Stimulated activated naive CD8-positive, alpha-beta T cell treated with anti-CD3 and anti-CD28 coated beads, Interleukin-15, Interleukin-2, amounts not matched to agents 100 ng/mL and 50 ng/mL, for 24 hours (primary cell): ENCODE data around the gene PGA4.
"Not testable (repeated sequence)": the region's sequence is repeated elsewhere in the genome, so short reads cannot be mapped to it uniquely, and the experiment has no call there.

Experiments
- H3K27ac Mint-ChIP-seq: one replicate; pipeline ENCODE4 v1.8.0; 2021; ENCODE audit warnings: mild to moderate bottlenecking, mixed read lengths
- H3K27me3 Mint-ChIP-seq: one replicate; pipeline ENCODE4 v1.8.0; 2021; ENCODE audit warnings: mixed read lengths
- H3K36me3 Mint-ChIP-seq: one replicate; pipeline ENCODE4 v1.8.0; 2021; ENCODE audit warnings: low read depth, mixed read lengths
- H3K4me1 Mint-ChIP-seq: one replicate; pipeline ENCODE4 v1.8.0; 2021; ENCODE audit warnings: low read depth, mixed read lengths
- H3K4me3 Mint-ChIP-seq: one replicate; pipeline ENCODE4 v1.8.0; 2021; ENCODE audit warnings: mild to moderate bottlenecking, mixed read lengths
- H3K9me3 Mint-ChIP-seq: one replicate; pipeline ENCODE4 v1.8.0; 2021; ENCODE audit warnings: mixed read lengths

Gene PGA4

GRCh38 chr11:61226457-61227137, 4.5 kb downstream of the PGA4 start:
- not testable (repeated sequence) for H3K4me3 Mint-ChIP-seq, H3K36me3 Mint-ChIP-seq, H3K27me3 Mint-ChIP-seq, H3K9me3 Mint-ChIP-seq, H3K4me1 Mint-ChIP-seq, H3K27ac Mint-ChIP-seq

GRCh38 chr11:61229458-61229857, 7.3 kb downstream of the PGA4 start:
- H3K27me3 Mint-ChIP-seq, H3K9me3 Mint-ChIP-seq, H3K4me3 Mint-ChIP-seq, H3K36me3 Mint-ChIP-seq, H3K4me1 Mint-ChIP-seq, H3K27ac Mint-ChIP-seq: not testable (repeated sequence)

- not testable (repeated sequence) for H3K36me3 Mint-ChIP-seq, H3K27ac Mint-ChIP-seq, H3K9me3 Mint-ChIP-seq, H3K4me3 Mint-ChIP-seq, H3K27me3 Mint-ChIP-seq, H3K4me1 Mint-ChIP-seq
Observed at GRCh38 chr11:61231033-61231432, 8.9 kb downstream of the PGA4 start.

GRCh38 chr11:61231585-61231984, 9.4 kb downstream of the PGA4 start:
- H3K9me3 Mint-ChIP-seq, H3K36me3 Mint-ChIP-seq, H3K4me1 Mint-ChIP-seq, H3K27me3 Mint-ChIP-seq, H3K27ac Mint-ChIP-seq, H3K4me3 Mint-ChIP-seq: not testable (repeated sequence)

GRCh38 chr11:61232548-61233145, 10.5 kb downstream of the PGA4 start:
- H3K9me3 Mint-ChIP-seq, H3K36me3 Mint-ChIP-seq, H3K27ac Mint-ChIP-seq, H3K27me3 Mint-ChIP-seq, H3K4me1 Mint-ChIP-seq, H3K4me3 Mint-ChIP-seq: not testable (repeated sequence)

- H3K9me3 Mint-ChIP-seq, H3K4me3 Mint-ChIP-seq, H3K4me1 Mint-ChIP-seq, H3K27me3 Mint-ChIP-seq, H3K27ac Mint-ChIP-seq, H3K36me3 Mint-ChIP-seq: not testable (repeated sequence)
Observed at GRCh38 chr11:61237130-61237529, 15.0 kb downstream of the PGA4 start.

GRCh38 chr11:61240288-61240687, 18.1 kb downstream of the PGA4 start:
- not testable (repeated sequence) for H3K27me3 Mint-ChIP-seq, H3K9me3 Mint-ChIP-seq, H3K4me3 Mint-ChIP-seq, H3K36me3 Mint-ChIP-seq, H3K4me1 Mint-ChIP-seq, H3K27ac Mint-ChIP-seq

- not testable (repeated sequence) for H3K36me3 Mint-ChIP-seq, H3K9me3 Mint-ChIP-seq, H3K4me1 Mint-ChIP-seq, H3K27ac Mint-ChIP-seq, H3K4me3 Mint-ChIP-seq, H3K27me3 Mint-ChIP-seq
Observed at GRCh38 chr11:61240875-61241274, 18.7 kb downstream of the PGA4 start, which contains the start of gene PGA5. TSS of gene PGA5 (plus strand) at chr11:61241175. CDS start at chr11:61241227, 52 bp downstream.

GRCh38 chr11:61241526-61241925, 19.4 kb downstream of the PGA4 start:
- not testable (repeated sequence) for H3K27ac Mint-ChIP-seq, H3K9me3 Mint-ChIP-seq, H3K4me1 Mint-ChIP-seq, H3K4me3 Mint-ChIP-seq, H3K36me3 Mint-ChIP-seq, H3K27me3 Mint-ChIP-seq

- not testable (repeated sequence) for H3K9me3 Mint-ChIP-seq, H3K36me3 Mint-ChIP-seq, H3K4me3 Mint-ChIP-seq, H3K4me1 Mint-ChIP-seq, H3K27me3 Mint-ChIP-seq, H3K27ac Mint-ChIP-seq
Observed at GRCh38 chr11:61245284-61245964, 23.3 kb downstream of the PGA4 start.

- H3K9me3 Mint-ChIP-seq, H3K4me1 Mint-ChIP-seq, H3K27ac Mint-ChIP-seq, H3K36me3 Mint-ChIP-seq, H3K27me3 Mint-ChIP-seq, H3K4me3 Mint-ChIP-seq: not testable (repeated sequence)
Observed at GRCh38 chr11:61248071-61248470, 25.9 kb downstream of the PGA4 start.

GRCh38 chr11:61249201-61249600, 27.1 kb downstream of the PGA4 start:
- not testable (repeated sequence) for H3K4me3 Mint-ChIP-seq, H3K27me3 Mint-ChIP-seq, H3K9me3 Mint-ChIP-seq, H3K27ac Mint-ChIP-seq, H3K36me3 Mint-ChIP-seq, H3K4me1 Mint-ChIP-seq

GRCh38 chr11:61250796-61251765, 28.9 kb downstream of the PGA4 start:
- H3K27ac Mint-ChIP-seq, H3K27me3 Mint-ChIP-seq, H3K36me3 Mint-ChIP-seq, H3K4me1 Mint-ChIP-seq, H3K4me3 Mint-ChIP-seq, H3K9me3 Mint-ChIP-seq: not testable (repeated sequence)

- not testable (repeated sequence) for H3K27me3 Mint-ChIP-seq, H3K4me1 Mint-ChIP-seq, H3K9me3 Mint-ChIP-seq, H3K4me3 Mint-ChIP-seq, H3K27ac Mint-ChIP-seq, H3K36me3 Mint-ChIP-seq
Observed at GRCh38 chr11:61252332-61252731, 30.2 kb downstream of the PGA4 start.

- no peaks in the 10 kb centered on the region for H3K4me1 Mint-ChIP-seq
- no peaks in the 10 kb centered on the region for H3K36me3 Mint-ChIP-seq
- H3K27ac Mint-ChIP-seq = no peak overlapping the region
- H3K27me3 Mint-ChIP-seq = no peaks in the 10 kb centered on the region
- H3K9me3 Mint-ChIP-seq = no peaks in the 10 kb centered on the region
- no peak overlapping the region for H3K4me3 Mint-ChIP-seq
Observed at GRCh38 chr11:61254403-61255025, 32.4 kb downstream of the PGA4 start.
